ENCODE data around the gene PAN3. TPM values are rescaled to one million over a fixed set of nuclear protein-coding genes. Genes with fewer than 3 reads are reported as not detected.

PAN3 gene
- total RNA-seq, 1 experiment from 2014 or later = 48.5 TPM

- H2BK15ac ChIP-seq (ENCODE audit: low read depth, low read length) = no peak overlapping the region
- Mint-ChIP-seq H3K4me1 (peaks cover 24 to 39% of the 10 kb centered on the region in 2 experiments), H3K4me3 (no peak overlapping the region), H3K9me3 (no peaks in the 10 kb centered on the region), H3K27me3 (ENCODE audit: low read depth) (no peaks in the 10 kb centered on the region), H3K36me3 (ENCODE audit: insufficient read depth in 1 of 3, low read depth in 3 of 3) (peaks cover 14 to 44% (median 19%) of the 10 kb centered on the region in 3 experiments; a peak in 6 of 7 replicates), H3K27ac (peak overlapping the region in 1 of 3 experiments; percentile 85; a peak in 2 of 7 replicates)
- H2BK120ac ChIP-seq (ENCODE audit: low read depth, low read length, poor library complexity, severe bottlenecking) = no peak overlapping the region
- H2BK5ac ChIP-seq (ENCODE audit: insufficient read length, low read length) = no peak overlapping the region
- H3K27ac ChIP-seq (ENCODE audit: insufficient read length, low read depth, low read length) = no peak overlapping the region
- H3K18ac ChIP-seq (ENCODE audit: insufficient read length, low read depth, low read length) = no peak overlapping the region
- H4K20me1 ChIP-seq (ENCODE audit: control insufficient read depth, insufficient read depth, insufficient read length) = no peaks in the 10 kb centered on the region
- no peaks in the 10 kb centered on the region for H3K79me2 ChIP-seq (ENCODE audit: insufficient read depth, low read length)
- H3K56ac ChIP-seq (ENCODE audit: insufficient read length, low read depth, low read length) = no peak overlapping the region
- H3K9me3 ChIP-seq (ENCODE audit: control insufficient read depth, low read depth, low read length) = no peaks in the 10 kb centered on the region
- no peak overlapping the region for H2BK12ac ChIP-seq (ENCODE audit: insufficient read length, low read depth, low read length)
- H3K4me2 ChIP-seq (ENCODE audit: insufficient read depth, insufficient read length, low read length) = no peak overlapping the region
- no peak overlapping the region for H2AK5ac ChIP-seq (ENCODE audit: insufficient read length, low read length)
- no peak overlapping the region for H3T11ph ChIP-seq (ENCODE audit: low read length)
- H3K14ac ChIP-seq (ENCODE audit: insufficient read depth, low read length) = no peak overlapping the region
- no peak overlapping the region for H2AFZ ChIP-seq (ENCODE audit: low read length)
- no peak for DNase-seq
- H4K5ac ChIP-seq (ENCODE audit: insufficient read length, low read depth, low read length) = no peak overlapping the region
- H3K4ac ChIP-seq (ENCODE audit: low read depth, low read length) = no peak overlapping the region
- H4K91ac ChIP-seq (ENCODE audit: insufficient read length, low read depth, low read length) = no peak overlapping the region
- TF ChIP-seq, protein P1, sequence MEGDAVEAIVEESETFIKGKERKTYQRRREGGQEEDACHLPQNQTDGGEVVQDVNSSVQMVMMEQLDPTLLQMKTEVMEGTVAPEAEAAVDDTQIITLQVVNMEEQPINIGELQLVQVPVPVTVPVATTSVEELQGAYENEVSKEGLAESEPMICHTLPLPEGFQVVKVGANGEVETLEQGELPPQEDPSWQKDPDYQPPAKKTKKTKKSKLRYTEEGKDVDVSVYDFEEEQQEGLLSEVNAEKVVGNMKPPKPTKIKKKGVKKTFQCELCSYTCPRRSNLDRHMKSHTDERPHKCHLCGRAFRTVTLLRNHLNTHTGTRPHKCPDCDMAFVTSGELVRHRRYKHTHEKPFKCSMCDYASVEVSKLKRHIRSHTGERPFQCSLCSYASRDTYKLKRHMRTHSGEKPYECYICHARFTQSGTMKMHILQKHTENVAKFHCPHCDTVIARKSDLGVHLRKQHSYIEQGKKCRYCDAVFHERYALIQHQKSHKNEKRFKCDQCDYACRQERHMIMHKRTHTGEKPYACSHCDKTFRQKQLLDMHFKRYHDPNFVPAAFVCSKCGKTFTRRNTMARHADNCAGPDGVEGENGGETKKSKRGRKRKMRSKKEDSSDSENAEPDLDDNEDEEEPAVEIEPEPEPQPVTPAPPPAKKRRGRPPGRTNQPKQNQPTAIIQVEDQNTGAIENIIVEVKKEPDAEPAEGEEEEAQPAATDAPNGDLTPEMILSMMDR (conservative IDR thresholded peaks at IDR 0.05) = no peak
- H3K4me1 ChIP-seq (ENCODE audit: insufficient read depth, low read length) = peaks cover 3% of the 10 kb centered on the region; the same call in 1 of the 2 replicates
- H3K79me1 ChIP-seq (ENCODE audit: insufficient read depth, low read depth, low read length, poor library complexity, severe bottlenecking) = peaks cover 3% of the 10 kb centered on the region
- H4K8ac ChIP-seq (replicated peaks; ENCODE audit: insufficient read length, low read depth, low read length) = no peak overlapping the region
- H3K9ac ChIP-seq (ENCODE audit: extremely low read depth, insufficient read length, low read length) = no peak overlapping the region
- H3K27me3 ChIP-seq (ENCODE audit: insufficient read depth, low read length) = no peaks in the 10 kb centered on the region
- H2BK20ac ChIP-seq (ENCODE audit: low read depth, low read length, poor library complexity, severe bottlenecking) = no peak overlapping the region
- no peak overlapping the region for H3K23ac ChIP-seq (ENCODE audit: insufficient read length, low read depth, low read length)
- no peaks in the 10 kb centered on the region for H3K23me2 ChIP-seq (ENCODE audit: insufficient read length, low read depth, low read length, poor library complexity, severe bottlenecking)
- WGBS (ENCODE audit: extremely low coverage, insufficient read length, low lambda C conversion rate) = no CpG with 5 or more reads among the region's 6 CpGs
These were observed 113.1 kb downstream of the PAN3 start for GRCh38 chr13:28251466-28251865.
